HEK293 (cell line): Measurements from ENCODE around the gene KDM4C.

Source experiments
- CTCF ChIA-PET: fragments of 350-600 bp; formaldehyde crosslinking; extraction: SDS; loops from one replicate; lab custom pipeline; 2021; ENCODE audit warnings: antibody characterized with exemption; lab: Yijun Ruan, JAX
- POLR2A ChIA-PET: fragments of 300-600 bp; formaldehyde crosslinking; extraction: SDS; loops from one replicate; lab custom pipeline; 2020; ENCODE audit warnings: antibody characterized with exemption, inconsistent platforms; lab: Yijun Ruan, JAX
- H3K27ac ChIP-seq: fragments of 200-500 bp; sonication (Bioruptor generic); 2 replicates; pipeline ENCODE4 v1.5.1; 2014; ENCODE audit warnings: low read depth, low read length, control low read depth, inconsistent platforms; ENCODE audit errors: extremely low read depth
- H3K36me3 ChIP-seq, 2 experiments: fragments of 200-500 bp in 1 of 2; sonication (Bioruptor generic) in 1 of 2; 1 replicate in 1 of 2; 2 replicates in 1 of 2; pipeline ENCODE4 v1.5.1; 2014 to 2017; ENCODE audit warnings: inconsistent platforms in 2 of 2, low read length in 2 of 2; ENCODE audit not compliant: control insufficient read depth in 2 of 2, insufficient read depth in 1 of 2
- H3K4me1 ChIP-seq: fragments of 200-500 bp; sonication (Bioruptor generic); 2 replicates; pipeline ENCODE4 v1.5.1; 2014; ENCODE audit warnings: mild to moderate bottlenecking, low read length, inconsistent platforms; ENCODE audit not compliant: control insufficient read depth, insufficient read depth
- H3K4me3 ChIP-seq: 2 replicates; pipeline ENCODE4 v1.5.1; 2011; ENCODE audit warnings: low read depth, mild to moderate bottlenecking, control low read depth, low read length, moderate library complexity
- H3K9me3 ChIP-seq: fragments of 200-500 bp; sonication (Bioruptor generic); 2 replicates; pipeline ENCODE4 v1.5.1; 2014; ENCODE audit warnings: low read depth, low read length, inconsistent platforms; ENCODE audit not compliant: control insufficient read depth, insufficient read depth
- EGR2 ChIP-seq: fragments of 450-650 bp; formaldehyde crosslinking; IDR thresholded peaks from 2 replicates; pipeline ENCODE4 v1.5.1; 2016; ENCODE audit warnings: low read depth, missing biosample characterization, missing genetic modification characterization
- KLF8 ChIP-seq: fragments of 450-650 bp; formaldehyde crosslinking; IDR thresholded peaks from 2 replicates; pipeline ENCODE4 v1.5.1; 2016; ENCODE audit warnings: missing biosample characterization, missing genetic modification characterization
- KLF9 ChIP-seq: fragments of 450-650 bp; formaldehyde crosslinking; IDR thresholded peaks from 2 replicates; pipeline ENCODE4 v1.5.1; 2016; ENCODE audit warnings: missing biosample characterization, missing genetic modification characterization, low read depth
- ZEB2 ChIP-seq: fragments of 450-650 bp; formaldehyde crosslinking; IDR thresholded peaks from 2 replicates; pipeline ENCODE4 v1.5.1; 2016; ENCODE audit warnings: missing biosample characterization, missing genetic modification characterization
- ZNF10 ChIP-seq: fragments of 450-650 bp; formaldehyde crosslinking; IDR thresholded peaks from 2 replicates; pipeline ENCODE4 v1.5.1; 2017; ENCODE audit warnings: missing biosample characterization, missing genetic modification characterization
- ZNF121 ChIP-seq: fragments of 450-650 bp; formaldehyde crosslinking; IDR thresholded peaks from 2 replicates; pipeline ENCODE4 v1.5.1; 2016; ENCODE audit warnings: missing biosample characterization, missing genetic modification characterization
- ZNF133 ChIP-seq: fragments of 450-650 bp; formaldehyde crosslinking; IDR thresholded peaks from 2 replicates; pipeline ENCODE4 v1.5.1; 2016; ENCODE audit warnings: missing biosample characterization, missing genetic modification characterization
- ZNF138 ChIP-seq: fragments of 450-650 bp; formaldehyde crosslinking; IDR thresholded peaks from 2 replicates; pipeline ENCODE4 v1.5.1; 2016; ENCODE audit warnings: missing biosample characterization, missing genetic modification characterization, borderline replicate concordance
- ZNF184 ChIP-seq: fragments of 450-650 bp; IDR thresholded peaks from 2 replicates; pipeline ENCODE4 v1.5.1; 2018; ENCODE audit warnings: missing biosample characterization, mild to moderate bottlenecking, missing genetic modification characterization
- ZNF248 ChIP-seq: fragments of 450-650 bp; formaldehyde crosslinking; IDR thresholded peaks from 2 replicates; pipeline ENCODE4 v1.5.1; 2017; ENCODE audit warnings: missing biosample characterization, missing genetic modification characterization
- ZNF266 ChIP-seq: fragments of 450-650 bp; formaldehyde crosslinking; IDR thresholded peaks from 2 replicates; pipeline ENCODE4 v1.5.1; 2016; ENCODE audit warnings: missing biosample characterization, missing genetic modification characterization, low read depth
- ZNF302 ChIP-seq: fragments of 450-650 bp; formaldehyde crosslinking; IDR thresholded peaks from 2 replicates; pipeline ENCODE4 v1.5.1; 2016; ENCODE audit warnings: missing biosample characterization, missing genetic modification characterization, low read depth
- ZNF354C ChIP-seq: fragments of 450-650 bp; formaldehyde crosslinking; IDR thresholded peaks from 2 replicates; pipeline ENCODE4 v1.5.1; 2016; ENCODE audit warnings: missing biosample characterization, missing genetic modification characterization, low read depth, borderline replicate concordance
- ZNF501 ChIP-seq: fragments of 450-650 bp; formaldehyde crosslinking; IDR thresholded peaks from 2 replicates; pipeline ENCODE4 v1.5.1; 2016; ENCODE audit warnings: missing biosample characterization, missing genetic modification characterization
- ZNF560 ChIP-seq: fragments of 450-650 bp; formaldehyde crosslinking; IDR thresholded peaks from 2 replicates; pipeline ENCODE4 v1.5.1; 2017; ENCODE audit warnings: missing biosample characterization, missing genetic modification characterization, borderline replicate concordance
- TF ChIP-seq, protein P1 (sequence below): fragments of 450-650 bp; formaldehyde crosslinking; IDR thresholded peaks from 2 replicates; pipeline ENCODE4 v1.5.1; 2016; ENCODE audit warnings: missing biosample characterization, missing genetic modification characterization
- TF ChIP-seq, protein P2 (sequence below): fragments of 450-650 bp; IDR thresholded peaks from 2 replicates; pipeline ENCODE4 v1.5.1; 2018; ENCODE audit warnings: missing biosample characterization, missing genetic modification characterization
- TF ChIP-seq, protein P3 (sequence below): fragments of 450-650 bp; formaldehyde crosslinking; IDR thresholded peaks from 2 replicates; pipeline ENCODE4 v1.5.1; 2016; ENCODE audit warnings: missing biosample characterization, missing genetic modification characterization
- TF ChIP-seq, protein P4 (sequence below): fragments of 450-650 bp; formaldehyde crosslinking; IDR thresholded peaks from 2 replicates; pipeline ENCODE4 v1.5.1; 2016; ENCODE audit warnings: missing biosample characterization, missing genetic modification characterization
- TF ChIP-seq, protein P5 (sequence below): fragments of 450-650 bp; formaldehyde crosslinking; IDR thresholded peaks from 2 replicates; pipeline ENCODE4 v1.5.1; 2017; ENCODE audit warnings: missing biosample characterization, missing genetic modification characterization

The KDM4C gene

DNA sequence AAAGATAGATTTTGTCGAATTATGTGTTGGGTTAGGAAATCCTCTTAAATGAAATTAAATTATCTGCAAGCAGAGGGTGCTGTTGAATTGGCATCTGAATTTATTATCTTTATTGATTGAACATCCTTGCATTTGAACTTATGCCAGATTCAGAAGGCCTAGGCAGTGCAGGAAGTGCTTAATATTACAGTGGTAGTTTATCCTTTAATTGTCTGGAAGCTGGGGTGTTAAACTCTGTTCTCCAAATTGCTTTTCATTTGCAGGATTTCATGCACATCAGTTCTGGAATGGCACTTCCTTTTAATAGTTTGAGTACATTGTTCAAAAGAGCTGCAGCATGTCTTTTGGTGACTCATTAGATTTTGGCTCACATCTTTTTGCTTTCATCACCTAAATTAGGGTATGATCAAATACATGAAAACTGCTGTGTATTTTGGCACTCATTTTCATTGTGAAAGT is 186.3 kb downstream of the KDM4C start (continued):
- TF ChIP-seq ZNF302 (tag by site-specific recombination) (no peak), ZNF10 (tag by site-specific recombination) (no peak), ZNF138 (tag by site-specific recombination) (no peak), ZNF184 (tag by site-specific recombination) (no peak), KLF9 (tag by site-specific recombination) (no peak), ZNF501 (no peak), ZNF133 (tag by site-specific recombination) (no peak), ZNF266 (no peak), ZNF354C (no peak), ZNF248 (no peak)
- TF ChIP-seq, protein P1, sequence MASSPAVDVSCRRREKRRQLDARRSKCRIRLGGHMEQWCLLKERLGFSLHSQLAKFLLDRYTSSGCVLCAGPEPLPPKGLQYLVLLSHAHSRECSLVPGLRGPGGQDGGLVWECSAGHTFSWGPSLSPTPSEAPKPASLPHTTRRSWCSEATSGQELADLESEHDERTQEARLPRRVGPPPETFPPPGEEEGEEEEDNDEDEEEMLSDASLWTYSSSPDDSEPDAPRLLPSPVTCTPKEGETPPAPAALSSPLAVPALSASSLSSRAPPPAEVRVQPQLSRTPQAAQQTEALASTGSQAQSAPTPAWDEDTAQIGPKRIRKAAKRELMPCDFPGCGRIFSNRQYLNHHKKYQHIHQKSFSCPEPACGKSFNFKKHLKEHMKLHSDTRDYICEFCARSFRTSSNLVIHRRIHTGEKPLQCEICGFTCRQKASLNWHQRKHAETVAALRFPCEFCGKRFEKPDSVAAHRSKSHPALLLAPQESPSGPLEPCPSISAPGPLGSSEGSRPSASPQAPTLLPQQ (tag by site-specific recombination), result no peak
- TF ChIP-seq, protein P2, sequence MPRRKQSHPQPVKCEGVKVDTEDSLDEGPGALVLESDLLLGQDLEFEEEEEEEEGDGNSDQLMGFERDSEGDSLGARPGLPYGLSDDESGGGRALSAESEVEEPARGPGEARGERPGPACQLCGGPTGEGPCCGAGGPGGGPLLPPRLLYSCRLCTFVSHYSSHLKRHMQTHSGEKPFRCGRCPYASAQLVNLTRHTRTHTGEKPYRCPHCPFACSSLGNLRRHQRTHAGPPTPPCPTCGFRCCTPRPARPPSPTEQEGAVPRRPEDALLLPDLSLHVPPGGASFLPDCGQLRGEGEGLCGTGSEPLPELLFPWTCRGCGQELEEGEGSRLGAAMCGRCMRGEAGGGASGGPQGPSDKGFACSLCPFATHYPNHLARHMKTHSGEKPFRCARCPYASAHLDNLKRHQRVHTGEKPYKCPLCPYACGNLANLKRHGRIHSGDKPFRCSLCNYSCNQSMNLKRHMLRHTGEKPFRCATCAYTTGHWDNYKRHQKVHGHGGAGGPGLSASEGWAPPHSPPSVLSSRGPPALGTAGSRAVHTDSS (tag by site-specific recombination), result no peak
- TF ChIP-seq, protein P3, sequence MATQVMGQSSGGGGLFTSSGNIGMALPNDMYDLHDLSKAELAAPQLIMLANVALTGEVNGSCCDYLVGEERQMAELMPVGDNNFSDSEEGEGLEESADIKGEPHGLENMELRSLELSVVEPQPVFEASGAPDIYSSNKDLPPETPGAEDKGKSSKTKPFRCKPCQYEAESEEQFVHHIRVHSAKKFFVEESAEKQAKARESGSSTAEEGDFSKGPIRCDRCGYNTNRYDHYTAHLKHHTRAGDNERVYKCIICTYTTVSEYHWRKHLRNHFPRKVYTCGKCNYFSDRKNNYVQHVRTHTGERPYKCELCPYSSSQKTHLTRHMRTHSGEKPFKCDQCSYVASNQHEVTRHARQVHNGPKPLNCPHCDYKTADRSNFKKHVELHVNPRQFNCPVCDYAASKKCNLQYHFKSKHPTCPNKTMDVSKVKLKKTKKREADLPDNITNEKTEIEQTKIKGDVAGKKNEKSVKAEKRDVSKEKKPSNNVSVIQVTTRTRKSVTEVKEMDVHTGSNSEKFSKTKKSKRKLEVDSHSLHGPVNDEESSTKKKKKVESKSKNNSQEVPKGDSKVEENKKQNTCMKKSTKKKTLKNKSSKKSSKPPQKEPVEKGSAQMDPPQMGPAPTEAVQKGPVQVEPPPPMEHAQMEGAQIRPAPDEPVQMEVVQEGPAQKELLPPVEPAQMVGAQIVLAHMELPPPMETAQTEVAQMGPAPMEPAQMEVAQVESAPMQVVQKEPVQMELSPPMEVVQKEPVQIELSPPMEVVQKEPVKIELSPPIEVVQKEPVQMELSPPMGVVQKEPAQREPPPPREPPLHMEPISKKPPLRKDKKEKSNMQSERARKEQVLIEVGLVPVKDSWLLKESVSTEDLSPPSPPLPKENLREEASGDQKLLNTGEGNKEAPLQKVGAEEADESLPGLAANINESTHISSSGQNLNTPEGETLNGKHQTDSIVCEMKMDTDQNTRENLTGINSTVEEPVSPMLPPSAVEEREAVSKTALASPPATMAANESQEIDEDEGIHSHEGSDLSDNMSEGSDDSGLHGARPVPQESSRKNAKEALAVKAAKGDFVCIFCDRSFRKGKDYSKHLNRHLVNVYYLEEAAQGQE (tag by site-specific recombination), result no peak
- TF ChIP-seq, protein P4, sequence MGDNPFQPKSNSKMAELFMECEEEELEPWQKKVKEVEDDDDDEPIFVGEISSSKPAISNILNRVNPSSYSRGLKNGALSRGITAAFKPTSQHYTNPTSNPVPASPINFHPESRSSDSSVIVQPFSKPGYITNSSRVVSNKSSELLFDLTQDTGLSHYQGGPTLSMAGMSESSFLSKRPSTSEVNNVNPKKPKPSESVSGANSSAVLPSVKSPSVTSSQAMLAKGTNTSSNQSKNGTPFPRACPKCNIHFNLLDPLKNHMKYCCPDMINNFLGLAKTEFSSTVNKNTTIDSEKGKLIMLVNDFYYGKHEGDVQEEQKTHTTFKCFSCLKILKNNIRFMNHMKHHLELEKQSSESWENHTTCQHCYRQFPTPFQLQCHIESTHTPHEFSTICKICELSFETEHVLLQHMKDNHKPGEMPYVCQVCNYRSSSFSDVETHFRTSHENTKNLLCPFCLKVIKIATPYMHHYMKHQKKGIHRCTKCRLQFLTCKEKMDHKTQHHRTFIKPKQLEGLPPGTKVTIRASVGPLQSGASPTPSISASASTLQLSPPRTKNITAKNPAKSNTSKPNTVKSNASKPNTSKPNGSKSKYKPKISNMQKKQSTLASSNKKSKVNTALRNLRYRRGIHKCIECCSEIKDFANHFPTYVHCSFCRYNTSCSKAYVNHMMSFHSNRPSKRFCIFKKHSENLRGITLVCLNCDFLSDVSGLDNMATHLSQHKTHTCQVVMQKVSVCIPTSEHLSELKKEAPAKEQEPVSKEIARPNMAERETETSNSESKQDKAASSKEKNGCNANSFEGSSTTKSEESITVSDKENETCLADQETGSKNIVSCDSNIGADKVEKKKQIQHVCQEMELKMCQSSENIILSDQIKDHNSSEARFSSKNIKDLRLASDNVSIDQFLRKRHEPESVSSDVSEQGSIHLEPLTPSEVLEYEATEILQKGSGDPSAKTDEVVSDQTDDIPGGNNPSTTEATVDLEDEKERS (tag by site-specific recombination), result no peak
- TF ChIP-seq, protein P5, sequence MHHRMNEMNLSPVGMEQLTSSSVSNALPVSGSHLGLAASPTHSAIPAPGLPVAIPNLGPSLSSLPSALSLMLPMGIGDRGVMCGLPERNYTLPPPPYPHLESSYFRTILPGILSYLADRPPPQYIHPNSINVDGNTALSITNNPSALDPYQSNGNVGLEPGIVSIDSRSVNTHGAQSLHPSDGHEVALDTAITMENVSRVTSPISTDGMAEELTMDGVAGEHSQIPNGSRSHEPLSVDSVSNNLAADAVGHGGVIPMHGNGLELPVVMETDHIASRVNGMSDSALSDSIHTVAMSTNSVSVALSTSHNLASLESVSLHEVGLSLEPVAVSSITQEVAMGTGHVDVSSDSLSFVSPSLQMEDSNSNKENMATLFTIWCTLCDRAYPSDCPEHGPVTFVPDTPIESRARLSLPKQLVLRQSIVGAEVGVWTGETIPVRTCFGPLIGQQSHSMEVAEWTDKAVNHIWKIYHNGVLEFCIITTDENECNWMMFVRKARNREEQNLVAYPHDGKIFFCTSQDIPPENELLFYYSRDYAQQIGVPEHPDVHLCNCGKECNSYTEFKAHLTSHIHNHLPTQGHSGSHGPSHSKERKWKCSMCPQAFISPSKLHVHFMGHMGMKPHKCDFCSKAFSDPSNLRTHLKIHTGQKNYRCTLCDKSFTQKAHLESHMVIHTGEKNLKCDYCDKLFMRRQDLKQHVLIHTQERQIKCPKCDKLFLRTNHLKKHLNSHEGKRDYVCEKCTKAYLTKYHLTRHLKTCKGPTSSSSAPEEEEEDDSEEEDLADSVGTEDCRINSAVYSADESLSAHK, result no peak

DNA sequence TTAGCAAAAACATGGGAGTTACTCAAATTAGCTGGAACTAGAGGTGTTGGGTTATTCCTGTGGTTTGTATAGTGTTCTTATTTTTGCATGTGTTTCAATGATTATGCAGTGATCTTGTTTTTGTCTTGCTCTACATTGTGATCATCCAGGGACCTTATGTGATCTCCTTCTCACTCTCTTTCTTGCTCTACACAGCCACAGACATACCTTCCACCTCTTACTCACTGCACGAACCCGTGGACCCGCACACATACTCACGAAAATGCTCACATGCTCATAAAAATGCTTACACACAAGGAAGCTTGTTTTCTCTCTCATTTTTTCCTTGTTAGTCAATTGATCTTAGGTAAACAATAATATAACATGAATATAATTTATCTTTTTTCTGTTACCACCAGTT is 187.1 kb downstream of the KDM4C start:
- POLR2A ChIA-PET, result no interaction called here
- TF ChIP-seq ZNF121 (no peak), ZEB2 (no peak), ZNF138 (tag by site-specific recombination) (no peak), KLF8 (tag by site-specific recombination) (no peak), EGR2 (tag by site-specific recombination) (no peak), ZNF560 (tag by site-specific recombination) (no peak)
- H3K9me3 ChIP-seq, result no peaks in the 10 kb centered on the region
- CTCF ChIA-PET, result interaction anchor here (0.6 to 1.5 kb wide), 7 partner anchors 9 to 1264 kb away, joined by 3 to 6 read pairs (median 4); no protein-coding TSS in a partner anchor
- H3K27ac ChIP-seq, result no peak overlapping the region
- H3K4me3 ChIP-seq, result no peak overlapping the region
- H3K36me3 ChIP-seq, result no peaks in the 10 kb centered on the region
- H3K4me1 ChIP-seq, result no peaks in the 10 kb centered on the region
